Activated T-cell treated with anti-CD3 and anti-CD28 coated beads, Interleukin-2, amount 50 U/mL, for 72 hours (primary cell): ENCODE results near the gene ZFYVE28. TPM values are rescaled to one million over a fixed set of nuclear protein-coding genes. Genes with fewer than 3 reads are reported as not detected.

Source experiments
- ATAC-seq, 2 donors: fragments of 150-1000 bp; cut with Tn5 transposase; replicated peaks in 1 of 2; 2 replicates each; pipeline ENCODE4 v1.10.0; 2021; ENCODE audit warnings: moderate library complexity in 2 of 2, mild to moderate bottlenecking in 1 of 2
- DNase-seq, 2 donors: peaks; one replicate each; pipeline ENCODE4 v3.0.0; 2021 to 2022; ENCODE audit warnings: mixed read lengths in 1 of 2
- H3K27ac Mint-ChIP-seq: one replicate; pipeline ENCODE4 v1.8.0; 2022; ENCODE audit warnings: mild to moderate bottlenecking, moderate library complexity, mixed read lengths
- H3K27me3 Mint-ChIP-seq: one replicate; pipeline ENCODE4 v1.8.0; 2022; ENCODE audit warnings: low read depth, mixed read lengths
- H3K36me3 Mint-ChIP-seq, 2 donors: one replicate each; pipeline ENCODE4 v1.8.0; 2022; ENCODE audit warnings: mixed read lengths in 2 of 2, mild to moderate bottlenecking in 1 of 2; ENCODE audit not compliant: insufficient read depth in 2 of 2
- H3K4me1 Mint-ChIP-seq: one replicate; pipeline ENCODE4 v1.8.0; 2022; ENCODE audit warnings: low read depth, mixed read lengths
- H3K4me3 Mint-ChIP-seq, 2 donors: one replicate each; pipeline ENCODE4 v1.8.0; 2022; ENCODE audit warnings: mild to moderate bottlenecking in 2 of 2, mixed read lengths in 2 of 2, moderate library complexity in 2 of 2
- H3K9me3 Mint-ChIP-seq, 2 donors: one replicate each; pipeline ENCODE4 v1.8.0; 2022; ENCODE audit warnings: mixed read lengths in 2 of 2
- total RNA-seq, 2 donors: library from RNA; stranded (reverse); gene quantifications; one replicate each; pipeline ENCODE4 v1.2.3, GENCODE V29; 2022

The ZFYVE28 gene
- total RNA-seq, 2 donors from 2014 or later: 14.4 to 24.4 TPM

DNA sequence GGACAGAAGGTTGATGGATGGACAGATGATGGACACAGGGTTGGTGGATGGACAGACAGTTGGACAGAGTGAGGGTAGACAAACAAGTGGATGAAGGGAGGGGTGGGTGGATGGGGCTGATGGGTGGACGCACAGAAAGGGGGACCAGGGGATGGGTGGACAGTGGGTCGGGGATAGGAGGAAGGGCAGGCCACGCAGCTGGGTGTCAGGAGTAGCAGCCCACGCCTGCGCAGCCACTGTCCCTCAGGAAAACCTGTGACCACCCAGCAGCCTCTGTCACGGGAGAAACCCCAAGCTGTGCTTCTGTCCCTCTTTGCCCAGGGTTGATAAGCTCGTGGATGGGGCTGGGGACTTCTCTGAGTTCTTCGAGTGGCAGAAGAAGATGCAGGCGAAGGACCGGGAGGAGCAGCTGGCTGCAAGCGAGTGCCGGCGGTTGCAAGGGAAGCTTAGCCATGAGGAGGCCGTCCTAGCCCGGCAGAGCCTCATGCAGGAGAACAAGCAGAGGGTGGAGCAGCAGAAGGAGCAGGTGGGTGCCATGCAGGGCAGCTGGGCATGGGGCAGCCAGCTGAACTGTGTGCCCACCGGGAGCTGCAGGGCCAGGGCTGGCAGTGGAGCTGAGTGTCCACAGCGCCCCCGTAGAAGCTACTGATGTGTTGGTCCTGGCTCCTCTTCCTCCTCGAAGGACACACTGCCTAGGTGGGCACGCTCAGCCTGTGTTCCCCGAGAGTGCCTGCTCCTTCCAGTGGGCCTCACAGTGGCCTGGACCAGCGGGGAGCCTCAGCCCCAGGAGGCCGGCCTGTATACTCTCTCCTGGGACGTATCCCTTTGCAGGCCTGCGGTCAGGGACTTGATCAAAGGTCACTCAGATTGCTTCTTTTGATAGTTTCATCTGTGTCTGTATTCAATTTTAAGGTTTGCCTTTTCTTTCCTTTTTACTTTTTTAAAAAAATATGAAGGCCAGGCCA lies 33.7 kb upstream of the ZFYVE28 start:
- Mint-ChIP-seq H3K36me3 (no peaks in the 10 kb centered on the region), H3K4me3 (no peak overlapping the region), H3K27me3 (no peaks in the 10 kb centered on the region), H3K27ac (no peak overlapping the region), H3K4me1 (no peaks in the 10 kb centered on the region), H3K9me3 (no peaks in the 10 kb centered on the region)
- ATAC-seq: no peak
- no peak for DNase-seq

DNA sequence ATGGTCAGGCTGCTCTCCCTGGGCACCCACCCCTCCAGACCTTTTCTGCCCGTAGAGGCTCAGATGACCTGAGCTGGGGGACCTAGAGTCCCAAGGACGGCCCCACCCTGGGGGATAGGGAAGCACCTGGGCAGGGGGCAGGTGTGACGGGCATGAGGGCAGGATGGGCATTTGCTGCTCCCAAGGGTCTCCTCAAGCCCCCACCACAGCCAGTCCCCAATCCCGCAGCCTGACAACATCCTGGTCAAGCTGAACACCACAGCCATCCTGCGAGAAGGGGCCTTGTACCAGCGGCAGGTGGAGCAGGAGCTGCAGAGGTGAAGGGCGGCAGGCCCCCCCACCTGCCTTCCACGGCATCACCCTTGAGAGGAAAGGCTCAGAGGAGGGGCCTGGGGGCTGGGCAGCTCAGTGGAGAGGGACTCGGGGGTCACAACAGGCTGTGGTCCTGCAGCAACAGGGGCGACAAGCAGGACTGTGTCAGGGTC lies 32.6 kb upstream of the ZFYVE28 start:
- ATAC-seq (no peak), DNase-seq (no peak)
- Mint-ChIP-seq H3K9me3 (no peaks in the 10 kb centered on the region), H3K27me3 (no peaks in the 10 kb centered on the region), H3K4me1 (no peaks in the 10 kb centered on the region), H3K36me3 (no peaks in the 10 kb centered on the region), H3K27ac (no peak overlapping the region), H3K4me3 (no peak overlapping the region)

DNA sequence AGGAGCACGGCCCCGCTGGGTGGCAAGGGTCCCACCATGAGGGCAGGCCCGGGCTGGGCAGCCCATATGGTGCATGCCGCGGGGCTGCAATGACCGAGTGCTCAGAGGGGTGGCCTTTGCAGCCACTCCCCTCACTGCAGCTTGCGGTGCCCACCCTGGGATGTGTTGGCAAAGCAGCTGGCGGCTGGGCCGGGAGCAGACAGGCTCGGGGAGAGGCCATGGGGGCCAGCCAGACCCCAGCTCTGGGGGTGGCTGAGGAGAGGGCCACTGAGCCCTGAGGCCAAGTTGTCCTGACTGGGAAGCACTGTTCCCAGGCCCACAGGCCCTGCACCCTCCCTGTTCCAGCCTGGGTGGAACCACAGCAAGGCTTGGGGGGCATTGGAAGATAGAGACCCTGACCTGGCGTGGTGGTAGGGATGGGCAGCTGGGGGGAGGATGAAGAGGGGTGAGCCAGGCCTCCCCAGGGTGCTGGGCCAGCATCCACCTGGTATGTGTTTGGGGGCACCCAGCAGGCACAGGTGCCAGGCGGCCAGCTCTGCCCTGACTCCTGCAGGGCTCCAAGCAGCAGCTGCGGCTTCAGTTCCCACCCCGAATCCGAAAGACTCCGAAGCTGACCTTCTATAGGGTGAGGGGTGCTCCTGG lies 32.1 kb upstream of the ZFYVE28 start:
- Mint-ChIP-seq H3K36me3 (no peaks in the 10 kb centered on the region), H3K27ac (no peak overlapping the region), H3K4me3 (no peak overlapping the region), H3K4me1 (no peaks in the 10 kb centered on the region), H3K27me3 (no peaks in the 10 kb centered on the region), H3K9me3 (no peaks in the 10 kb centered on the region)
- ATAC-seq (no peak), DNase-seq (no peak)

DNA sequence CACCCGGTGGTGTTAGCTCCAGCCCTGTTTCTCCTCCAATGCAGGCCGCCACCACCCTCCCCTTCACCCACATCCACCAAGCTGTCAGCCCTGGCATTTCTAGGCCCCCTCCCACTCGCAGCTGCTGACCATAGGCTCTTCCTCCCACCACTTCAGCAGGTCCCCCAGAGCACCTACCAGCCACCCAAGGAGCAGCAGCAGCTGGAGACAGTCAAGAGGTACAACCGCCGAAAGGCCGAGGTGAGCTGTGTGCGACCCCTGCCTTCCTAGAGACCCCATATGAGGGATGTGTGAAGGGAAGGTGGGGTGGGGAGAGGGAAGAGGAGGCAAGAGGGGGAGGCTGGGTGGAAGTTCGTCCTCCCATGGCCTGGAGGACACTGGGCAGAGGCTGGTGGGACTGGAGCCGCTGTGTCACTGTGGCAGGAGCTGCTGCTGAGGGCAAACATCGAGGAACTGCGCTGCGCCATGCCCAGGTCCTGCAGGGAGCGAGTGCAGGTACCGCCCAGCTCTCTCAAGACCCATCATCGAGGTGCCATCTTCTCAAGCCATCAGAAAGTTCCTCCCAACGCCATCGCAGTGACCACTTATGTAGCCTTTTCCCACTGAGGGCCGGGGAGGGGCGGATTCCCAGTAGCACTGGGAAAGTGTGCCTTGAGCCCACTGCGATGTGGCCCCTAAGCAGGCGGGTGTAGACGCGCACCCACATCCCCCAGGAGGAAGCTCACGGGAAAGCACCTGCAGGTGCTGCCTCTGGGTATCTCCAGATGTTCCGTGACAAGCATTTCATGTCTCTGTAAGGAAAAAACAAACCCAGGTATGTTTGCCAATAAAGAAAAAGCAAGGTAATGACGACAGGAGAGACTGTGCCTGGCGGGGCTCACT lies 31.3 kb upstream of the ZFYVE28 start:
- Mint-ChIP-seq H3K36me3 (no peaks in the 10 kb centered on the region), H3K9me3 (no peaks in the 10 kb centered on the region), H3K27ac (no peak overlapping the region), H3K27me3 (no peaks in the 10 kb centered on the region), H3K4me1 (no peaks in the 10 kb centered on the region), H3K4me3 (no peak overlapping the region)
- ATAC-seq (no peak), DNase-seq (no peak)

DNA sequence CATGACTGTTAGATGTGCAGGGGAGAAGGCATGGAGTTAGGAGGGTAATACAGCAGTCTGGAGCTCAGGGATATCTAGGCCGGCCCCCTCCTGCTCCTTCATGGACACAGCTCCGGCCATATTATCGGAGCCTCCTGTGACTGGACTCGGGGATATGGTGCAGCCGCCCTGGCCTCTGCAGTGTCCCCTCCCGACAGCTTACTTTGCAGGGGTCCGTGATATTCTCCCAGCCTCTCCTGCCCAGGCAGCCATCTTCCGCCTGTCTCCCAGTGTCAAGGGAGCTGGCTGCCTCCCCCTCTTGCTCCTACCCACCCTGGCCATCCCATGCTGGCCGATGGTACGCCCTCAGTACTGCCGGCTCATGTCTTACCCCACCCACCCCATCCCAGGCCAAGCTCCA lies 30.6 kb upstream of the ZFYVE28 start:
- ATAC-seq: no peak
- Mint-ChIP-seq H3K27me3 (no peaks in the 10 kb centered on the region), H3K4me1 (no peaks in the 10 kb centered on the region), H3K27ac (no peak overlapping the region), H3K36me3 (no peaks in the 10 kb centered on the region), H3K9me3 (no peaks in the 10 kb centered on the region), H3K4me3 (no peak overlapping the region)
- no peak for DNase-seq

DNA sequence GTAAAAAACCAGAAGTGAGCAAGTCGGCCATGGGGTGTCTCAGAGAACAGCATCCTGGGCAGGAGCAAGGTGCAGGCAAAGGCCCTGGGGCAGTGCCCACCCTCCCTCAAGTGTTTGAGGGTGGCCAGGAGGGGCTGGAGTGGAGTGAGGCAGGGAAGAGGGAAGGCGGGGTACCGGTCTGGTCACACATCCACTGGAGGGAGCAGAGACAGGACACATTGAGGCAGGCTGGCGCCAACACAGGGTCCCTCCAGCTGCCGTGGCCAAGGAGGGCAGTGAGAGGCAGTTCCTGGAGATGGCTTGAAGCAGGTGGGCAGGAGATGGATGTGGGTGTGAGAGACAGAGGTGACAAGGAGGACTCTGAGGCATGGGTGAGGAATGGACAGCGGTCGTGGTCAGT lies 30.1 kb upstream of the ZFYVE28 start:
- Mint-ChIP-seq H3K27ac (no peak overlapping the region), H3K36me3 (no peaks in the 10 kb centered on the region), H3K4me3 (no peak overlapping the region), H3K4me1 (no peaks in the 10 kb centered on the region), H3K27me3 (no peaks in the 10 kb centered on the region), H3K9me3 (no peaks in the 10 kb centered on the region)
- DNase-seq (no peak), ATAC-seq (no peak)

DNA sequence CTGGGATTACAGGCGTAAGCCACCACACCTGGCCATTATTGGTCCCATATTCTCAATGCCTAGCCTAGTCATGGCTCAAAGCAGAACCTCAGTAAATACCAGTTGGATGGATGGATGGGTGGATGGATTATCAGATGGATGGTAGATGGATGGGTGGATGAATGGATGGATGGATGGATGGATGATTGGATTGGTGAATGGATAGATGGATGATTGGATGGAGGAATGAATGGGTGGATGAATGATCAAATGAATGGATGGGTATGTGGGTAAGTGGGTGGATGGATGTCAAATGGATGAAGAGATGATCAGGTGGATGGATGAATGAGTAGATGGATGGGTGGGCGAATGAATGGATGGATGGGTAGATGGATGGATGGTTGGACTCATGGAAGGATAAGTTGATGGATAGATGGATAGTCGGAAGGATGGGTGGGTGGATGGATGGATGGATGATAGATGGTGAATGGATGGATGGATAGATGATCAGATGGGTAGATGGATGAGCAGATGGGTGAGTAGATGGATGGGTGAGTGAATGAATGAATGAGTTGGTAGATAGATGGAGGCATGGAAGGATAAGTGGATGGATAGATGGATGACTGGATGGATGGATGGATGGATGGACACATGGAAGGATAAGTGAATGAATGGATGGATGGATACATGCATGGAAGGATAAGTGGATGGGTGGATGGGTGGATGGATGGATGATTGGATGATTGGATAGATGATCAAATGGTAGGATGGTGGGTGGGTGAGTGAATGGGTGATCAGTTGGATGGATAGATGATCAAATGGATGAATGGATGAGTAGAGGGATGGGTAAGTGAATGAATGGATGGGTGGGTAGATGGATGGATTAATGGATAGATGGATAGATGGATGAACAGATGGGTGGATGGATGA lies 28.5 kb upstream of the ZFYVE28 start:
- DNase-seq: no peak
- Mint-ChIP-seq H3K4me1 (peaks cover 2% of the 10 kb centered on the region), H3K27me3 (no peaks in the 10 kb centered on the region), H3K4me3 (no peak overlapping the region), H3K9me3 (no peaks in the 10 kb centered on the region), H3K27ac (no peak overlapping the region), H3K36me3 (no peaks in the 10 kb centered on the region)
- no peak for ATAC-seq

DNA sequence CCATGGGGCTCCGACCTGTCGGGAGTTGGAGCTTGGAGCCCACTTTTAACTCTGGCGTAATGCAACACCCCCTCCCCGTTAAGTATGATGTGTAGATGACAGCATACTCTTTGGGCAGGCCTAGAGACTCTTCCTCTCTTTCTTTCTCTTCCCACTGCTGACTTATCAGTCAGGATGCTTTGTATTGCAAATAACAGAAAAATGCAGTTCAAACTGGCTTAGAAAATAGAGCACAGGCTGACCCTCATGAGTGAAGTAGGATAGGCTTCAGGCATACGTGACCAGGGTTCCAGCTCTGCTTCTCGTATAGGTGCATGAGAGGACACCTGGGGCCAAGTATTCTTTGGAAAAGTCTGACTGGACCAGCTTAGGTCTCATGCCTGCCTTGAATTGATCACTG lies 27.1 kb upstream of the ZFYVE28 start:
- ATAC-seq (no peak), DNase-seq (no peak)
- Mint-ChIP-seq H3K27me3 (no peaks in the 10 kb centered on the region), H3K9me3 (no peaks in the 10 kb centered on the region), H3K4me3 (no peak overlapping the region), H3K36me3 (no peaks in the 10 kb centered on the region), H3K4me1 (peaks cover 8% of the 10 kb centered on the region), H3K27ac (no peak overlapping the region)

DNA sequence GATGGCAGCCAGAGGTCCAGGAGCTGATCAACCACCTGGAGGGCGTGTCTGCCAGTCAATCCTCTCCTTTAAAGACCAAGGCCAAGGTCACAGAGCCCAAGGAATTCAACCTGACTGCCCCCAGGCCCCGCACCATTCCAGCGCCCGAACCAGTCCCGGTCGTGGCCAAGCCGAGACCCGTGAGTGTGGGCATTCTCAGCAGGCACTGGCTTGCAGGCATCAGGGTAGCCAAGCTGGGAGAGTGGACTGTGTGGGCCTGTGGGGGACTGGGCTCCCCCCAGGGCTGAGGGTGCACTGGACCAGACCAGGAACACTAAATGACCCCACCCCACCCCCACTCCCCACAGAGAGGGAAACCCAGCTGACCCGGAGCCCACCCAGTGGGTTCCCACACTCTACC lies 26.7 kb upstream of the ZFYVE28 start:
- no peak overlapping the region for H3K4me3 Mint-ChIP-seq
- DNase-seq (no peak), ATAC-seq (no peak)
- no peaks in the 10 kb centered on the region for H3K9me3 Mint-ChIP-seq
- H3K4me1 Mint-ChIP-seq: peaks cover 8% of the 10 kb centered on the region
- H3K27ac Mint-ChIP-seq: no peak overlapping the region
- H3K27me3 Mint-ChIP-seq: no peaks in the 10 kb centered on the region
- no peaks in the 10 kb centered on the region for H3K36me3 Mint-ChIP-seq

DNA sequence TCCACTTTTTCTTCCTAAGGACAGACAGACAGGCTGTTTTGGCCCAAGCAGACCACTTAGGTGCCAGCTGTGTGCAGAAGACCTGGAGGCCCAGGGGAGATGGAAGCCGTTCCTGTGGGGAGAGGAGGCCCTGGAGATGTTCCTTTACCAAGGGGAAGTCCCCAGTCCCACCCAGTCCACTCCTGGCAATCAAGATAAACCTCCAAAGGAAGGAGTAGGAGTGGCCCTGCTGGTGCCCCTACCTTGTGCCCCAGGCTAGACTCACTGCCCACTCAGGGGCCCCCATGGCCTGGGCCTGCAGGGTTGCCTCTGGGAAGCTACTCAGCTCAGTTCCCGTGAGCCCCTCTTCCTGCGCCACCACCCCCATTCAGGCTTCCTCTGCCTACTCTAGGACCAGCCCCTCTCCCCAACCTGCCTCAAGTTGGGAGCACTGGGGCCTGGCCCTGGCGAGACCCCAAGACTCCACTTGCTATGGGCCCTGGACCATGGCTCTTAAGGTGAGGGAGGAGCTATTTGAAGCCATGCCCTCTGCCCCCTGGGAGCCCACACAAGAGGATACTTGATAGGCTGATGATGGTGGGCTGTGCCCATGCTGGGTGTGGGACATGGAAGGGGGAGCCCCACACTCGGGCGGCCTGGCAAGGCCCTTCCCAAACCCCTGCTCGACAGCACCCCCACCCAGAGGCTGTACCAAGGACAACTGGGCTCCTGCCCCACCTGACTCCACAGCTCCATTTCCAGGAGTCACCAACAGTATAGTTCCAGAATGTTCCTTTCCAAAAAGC lies 25.7 kb upstream of the ZFYVE28 start:
- H3K4me1 Mint-ChIP-seq: peaks cover 8% of the 10 kb centered on the region
- ATAC-seq (no peak), DNase-seq (no peak)
- H3K27me3 Mint-ChIP-seq: no peaks in the 10 kb centered on the region
- no peaks in the 10 kb centered on the region for H3K36me3 Mint-ChIP-seq
- H3K9me3 Mint-ChIP-seq: no peaks in the 10 kb centered on the region
- H3K27ac Mint-ChIP-seq: no peak overlapping the region
- no peak overlapping the region for H3K4me3 Mint-ChIP-seq

DNA sequence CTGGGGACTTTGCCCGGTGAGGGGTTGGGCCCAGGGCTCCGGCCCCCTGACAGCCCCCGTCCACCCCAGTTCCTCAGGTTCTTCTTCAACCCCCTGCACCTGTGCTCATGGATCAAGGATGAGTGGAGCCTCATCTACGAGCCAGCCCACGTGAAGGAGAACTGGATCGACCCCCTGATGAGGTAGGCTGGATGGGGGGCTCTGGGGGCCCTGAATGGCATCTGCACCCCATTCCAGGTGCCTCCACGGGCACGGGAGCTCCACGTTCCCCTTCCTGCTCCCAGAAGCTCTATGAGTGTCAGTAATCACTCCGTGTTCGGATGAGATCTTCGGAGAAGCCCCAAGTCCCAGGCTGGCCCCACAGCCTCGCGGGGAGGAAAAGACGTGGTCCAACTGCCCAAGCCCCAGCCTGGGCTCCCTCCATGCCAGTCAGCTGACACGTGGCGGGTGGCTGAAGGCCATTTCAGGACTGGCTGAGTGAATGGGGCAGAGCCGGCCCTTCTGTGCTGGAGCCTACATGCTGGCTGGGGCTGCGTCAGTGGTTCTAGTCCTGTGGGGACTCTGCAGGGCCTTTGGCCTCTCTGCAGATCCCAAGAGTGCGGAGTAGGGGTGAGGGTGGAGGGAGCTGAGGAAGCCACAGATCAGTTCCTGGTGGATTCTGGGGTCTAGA lies 24.8 kb upstream of the ZFYVE28 start:
- Mint-ChIP-seq H3K27ac (no peak overlapping the region), H3K36me3 (no peaks in the 10 kb centered on the region), H3K27me3 (no peaks in the 10 kb centered on the region), H3K4me3 (no peak overlapping the region), H3K9me3 (no peaks in the 10 kb centered on the region), H3K4me1 (peaks cover 8% of the 10 kb centered on the region)
- ATAC-seq (no peak), DNase-seq (no peak)
